NCI-H1092 treated with DMSO at 0.1 percent for 48 hours (cell line): Measurements from ENCODE around the gene TNFRSF13B.
"Not testable (repeated sequence)": the region's sequence is repeated elsewhere in the genome, so short reads cannot be mapped to it uniquely, and the experiment has no call there.

Source experiments
- DNase-seq: peaks from one replicate; lab custom pipeline; 2025; lab: John Stamatoyannopoulos, UW

TNFRSF13B gene

GRCh38 chr17:16971458-16972338, at the start of gene TNFRSF13B:
TNFRSF13B (minus strand) TSS chr17:16972118; CDS start chr17:16972075, 43 bp downstream.
- DNase-seq, result no peak

GRCh38 chr17:17021194-17021863, 49.4 kb upstream of the TNFRSF13B start:
- no peak for DNase-seq

GRCh38 chr17:17020821-17021193, 48.9 kb upstream of the TNFRSF13B start:
- DNase-seq, result no peak

GRCh38 chr17:17019891-17020456, 48.1 kb upstream of the TNFRSF13B start:
- DNase-seq, result no peak

GRCh38 chr17:17019430-17019762, 47.5 kb upstream of the TNFRSF13B start:
- no peak for DNase-seq

GRCh38 chr17:17018612-17019429, 46.9 kb upstream of the TNFRSF13B start:
- no peak for DNase-seq

GRCh38 chr17:17018021-17018441, 46.1 kb upstream of the TNFRSF13B start:
- no peak for DNase-seq

GRCh38 chr17:17017343-17018014, 45.6 kb upstream of the TNFRSF13B start:
- DNase-seq, result no peak

GRCh38 chr17:17016199-17017197, 44.6 kb upstream of the TNFRSF13B start:
- not testable (repeated sequence) for DNase-seq

- DNase-seq, result no peak
These were observed 43.3 kb upstream of the TNFRSF13B start for GRCh38 chr17:17015230-17015629.

GRCh38 chr17:17014748-17015124, 42.8 kb upstream of the TNFRSF13B start:
- not testable (repeated sequence) for DNase-seq

GRCh38 chr17:17013828-17014747, 42.2 kb upstream of the TNFRSF13B start:
- DNase-seq, result not testable (repeated sequence)

GRCh38 chr17:17011043-17011907, 39.4 kb upstream of the TNFRSF13B start:
- DNase-seq, result not testable (repeated sequence)

- DNase-seq, result not testable (repeated sequence)
These were observed 38.7 kb upstream of the TNFRSF13B start for GRCh38 chr17:17010545-17011034.

- DNase-seq, result not testable (repeated sequence)
These were observed 38.1 kb upstream of the TNFRSF13B start for GRCh38 chr17:17009972-17010371.

- not testable (repeated sequence) for DNase-seq
These were observed 36.9 kb upstream of the TNFRSF13B start for GRCh38 chr17:17008621-17009397.

- DNase-seq, result not testable (repeated sequence)
These were observed 36.0 kb upstream of the TNFRSF13B start for GRCh38 chr17:17007891-17008290.
